Neural cell (in vitro differentiated cells): ENCODE data around the gene ZNF831. TPM values are rescaled to one million over a fixed set of nuclear protein-coding genes. Genes with fewer than 3 reads are reported as not detected.
A peak's percentile ranks its signal among the peaks of the same experiment; 100 is the strongest.

Experiments
- H2AFZ ChIP-seq: fragments of 200-600, 300-800 bp; sonication (generic), shearing (Covaris generic); 2 replicates; pipeline ENCODE4 v1.6.0; 2014; ENCODE audit warnings: low read depth, mild to moderate bottlenecking, antibody characterized with exemption, low read length, moderate library complexity
- H3F3A ChIP-seq: fragments of 200-600 bp; shearing (Covaris generic); 2 replicates; pipeline ENCODE4 v1.6.1; 2016; ENCODE audit warnings: mild to moderate bottlenecking, moderate library complexity, mixed read lengths, antibody characterized with exemption, low read length; ENCODE audit not compliant: insufficient read depth, poor library complexity, severe bottlenecking
- H3K27ac ChIP-seq: fragments of 200-600, 300-800 bp; sonication (generic), shearing (Covaris generic); 2 replicates; pipeline ENCODE4 v1.5.1; 2014; ENCODE audit warnings: mild to moderate bottlenecking, low read length, moderate library complexity
- H3K27me3 ChIP-seq: fragments of 300-800, 200-600 bp; sonication (generic), shearing (Covaris generic); 2 replicates; pipeline ENCODE4 v1.6.0; 2014; ENCODE audit warnings: mild to moderate bottlenecking, low read depth, low read length, moderate library complexity; ENCODE audit not compliant: insufficient read depth
- H3K36me3 ChIP-seq: fragments of 300-800, 200-600 bp; sonication (generic), shearing (Covaris generic); 2 replicates; pipeline ENCODE4 v1.5.1; 2014; ENCODE audit warnings: mild to moderate bottlenecking, antibody characterized with exemption, low read length, moderate library complexity; ENCODE audit not compliant: insufficient read depth
- H3K4me2 ChIP-seq: fragments of 300-800, 200-600 bp; sonication (generic), shearing (Covaris generic); 2 replicates; pipeline ENCODE4 v1.6.0; 2014; ENCODE audit warnings: mild to moderate bottlenecking, low read length
- H3K4me3 ChIP-seq: fragments of 300-800, 200-600 bp; sonication (generic), shearing (Covaris generic); 2 replicates; pipeline ENCODE4 v1.5.1; 2014; ENCODE audit warnings: mild to moderate bottlenecking, low read length, moderate library complexity
- H3K79me2 ChIP-seq: fragments of 200-600 bp; shearing (Covaris generic); replicated peaks from 2 replicates; pipeline ENCODE4 v1.6.0; 2014; ENCODE audit warnings: mild to moderate bottlenecking, low read length, moderate library complexity; ENCODE audit not compliant: insufficient read depth
- H3K9ac ChIP-seq: fragments of 300-800, 200-600 bp; sonication (generic), shearing (Covaris generic); 2 replicates; pipeline ENCODE4 v1.6.1; 2016; ENCODE audit warnings: mild to moderate bottlenecking, low read length, mixed read lengths
- H3K9me2 ChIP-seq: fragments of 200-600 bp; shearing (Covaris generic); 2 replicates; pipeline ENCODE4 v1.6.1; 2016; ENCODE audit warnings: mild to moderate bottlenecking, low read length, mixed read lengths; ENCODE audit not compliant: insufficient read depth
- H3K9me3 ChIP-seq: fragments of 200-600, 300-800 bp; sonication (generic), shearing (Covaris generic); 2 replicates; pipeline ENCODE4 v1.6.1; 2016; ENCODE audit warnings: mild to moderate bottlenecking, mixed run types, low read length, moderate library complexity, mixed read lengths
- H4K20me1 ChIP-seq: fragments of 200-600 bp; shearing (Covaris generic); 2 replicates; pipeline ENCODE4 v1.6.1; 2016; ENCODE audit warnings: mild to moderate bottlenecking, mixed run types; ENCODE audit not compliant: insufficient read depth
- CTCF ChIP-seq: fragments of 450-650 bp; IDR thresholded peaks from 2 replicates; pipeline ENCODE4 v1.5.1; 2014; ENCODE audit warnings: antibody characterized with exemption, mild to moderate bottlenecking, moderate library complexity; ENCODE audit not compliant: poor library complexity, severe bottlenecking
- EP300 ChIP-seq: fragments of 450-650 bp; conservative IDR thresholded peaks from 2 replicates; pipeline ENCODE4 v1.6.1; 2014; ENCODE audit warnings: antibody characterized with exemption, mild to moderate bottlenecking, moderate library complexity; ENCODE audit not compliant: poor library complexity, severe bottlenecking
- EZH2 ChIP-seq: fragments of 200-600, 300-800 bp; shearing (Covaris generic), sonication (generic); IDR thresholded peaks from 2 replicates; pipeline ENCODE4 v1.6.1; 2014; ENCODE audit warnings: antibody characterized with exemption, low read length, borderline replicate concordance, mild to moderate bottlenecking; ENCODE audit not compliant: insufficient read depth, poor library complexity, severe bottlenecking
- MXI1 ChIP-seq: fragments of 450-650 bp; conservative IDR thresholded peaks from 2 replicates; pipeline ENCODE4 v1.6.1; 2014; ENCODE audit warnings: antibody characterized with exemption, mild to moderate bottlenecking; ENCODE audit not compliant: poor library complexity, severe bottlenecking
- POLR2AphosphoS5 ChIP-seq: IDR thresholded peaks from 2 replicates; pipeline ENCODE4 v1.6.1; 2012
- RAD21 ChIP-seq: fragments of 450-650 bp; conservative IDR thresholded peaks from 2 replicates; pipeline ENCODE4 v1.6.1; 2014; ENCODE audit warnings: antibody characterized with exemption, mild to moderate bottlenecking, moderate library complexity
- REST ChIP-seq: IDR thresholded peaks from 2 replicates; pipeline ENCODE4 v1.6.1; 2012; ENCODE audit warnings: borderline replicate concordance
- SMC3 ChIP-seq: fragments of 450-650 bp; conservative IDR thresholded peaks from 2 replicates; pipeline ENCODE4 v1.6.1; 2014; ENCODE audit warnings: antibody characterized with exemption, mild to moderate bottlenecking, moderate library complexity; ENCODE audit not compliant: poor library complexity
- TAF1 ChIP-seq: IDR thresholded peaks from 2 replicates; pipeline ENCODE4 v1.6.1; 2012; ENCODE audit warnings: low read depth
- polyA plus RNA-seq: library from polyadenylated mRNA; depleted of rRNA; stranded (reverse); fragments of >200 nt; gene quantifications from 2 replicates; pipeline ENCODE4 v1.2.3, GENCODE V29; 2014

Gene ZNF831
- polyA plus RNA-seq, 1 donor from 2014 or later = not detected

GRCh38 chr20:59144831-59145196 lies 18.8 kb upstream of the ZNF831 start:
- H3K36me3 ChIP-seq = no peaks in the 10 kb centered on the region
- H3K79me2 ChIP-seq = no peaks in the 10 kb centered on the region
- H3K4me3 ChIP-seq = no peak overlapping the region
- TF ChIP-seq POLR2AphosphoS5 = no peak
- TF ChIP-seq REST = no peak
- no peak for TF ChIP-seq EZH2
- TF ChIP-seq TAF1 = no peak
- no peak for TF ChIP-seq RAD21
- no peak for TF ChIP-seq EP300
- TF ChIP-seq MXI1 = no peak
- no peak for TF ChIP-seq SMC3
- TF ChIP-seq CTCF = no peak
- no peak overlapping the region for H3K4me2 ChIP-seq
- H3K9me2 ChIP-seq = no peaks in the 10 kb centered on the region
- peak overlapping the region; percentile 9 for H3K27ac ChIP-seq
- no peak overlapping the region for H3K9ac ChIP-seq
- H3K27me3 ChIP-seq = no peaks in the 10 kb centered on the region
- H2AFZ ChIP-seq = no peak overlapping the region
- no peaks in the 10 kb centered on the region for H3F3A ChIP-seq
- no peaks in the 10 kb centered on the region for H3K9me3 ChIP-seq
- H4K20me1 ChIP-seq = no peaks in the 10 kb centered on the region

GRCh38 chr20:59145247-59145923 lies 18.2 kb upstream of the ZNF831 start:
- no peaks in the 10 kb centered on the region for H3K27me3 ChIP-seq
- no peak overlapping the region for H3K4me2 ChIP-seq
- no peaks in the 10 kb centered on the region for H3K9me2 ChIP-seq
- H4K20me1 ChIP-seq = no peaks in the 10 kb centered on the region
- H3K36me3 ChIP-seq = no peaks in the 10 kb centered on the region
- TF ChIP-seq TAF1 = no peak
- no peak for TF ChIP-seq EZH2
- TF ChIP-seq POLR2AphosphoS5 = no peak
- TF ChIP-seq CTCF = no peak
- TF ChIP-seq RAD21 = no peak
- TF ChIP-seq MXI1 = no peak
- TF ChIP-seq SMC3 = no peak
- TF ChIP-seq REST = no peak
- TF ChIP-seq EP300 = no peak
- H3K79me2 ChIP-seq = no peaks in the 10 kb centered on the region
- H3K27ac ChIP-seq = no peak overlapping the region
- H3K4me3 ChIP-seq = no peak overlapping the region
- no peak overlapping the region for H3K9ac ChIP-seq
- no peaks in the 10 kb centered on the region for H3F3A ChIP-seq
- no peaks in the 10 kb centered on the region for H3K9me3 ChIP-seq
- H2AFZ ChIP-seq = no peak overlapping the region
